ENCODE data around the gene PSMF1. TPM values are rescaled to one million over a fixed set of nuclear protein-coding genes. Genes with fewer than 3 reads are reported as not detected.

PSMF1 gene
- total RNA-seq, 1 donor from 2014 or later: 34.0 TPM

GRCh38 chr20:1185316-1185741 is 66.9 kb downstream of the PSMF1 start:
- peaks cover 11% of the 10 kb centered on the region for H3K4me1 Mint-ChIP-seq
- H3K4me3 Mint-ChIP-seq: no peak overlapping the region
- Histone ChIP-seq H2AFZ (replicated peaks) (peak overlapping the region; percentile 98), H3K27me3 (peaks cover 63% of the 10 kb centered on the region), H3K4me2 (peak overlapping the region; percentile 95), H4K20me1 (ENCODE audit: low read depth) (peaks cover 10% of the 10 kb centered on the region), H3K79me2 (ENCODE audit: low read depth) (no peaks in the 10 kb centered on the region), H3K4me3 (peak overlapping the region; percentile 75), H3K9ac (no peak overlapping the region), H3K4me1 (peaks cover 5% of the 10 kb centered on the region), H3K27ac (no peak overlapping the region), H3K9me3 (ENCODE audit: low read depth) (no peaks in the 10 kb centered on the region), H3F3A (ENCODE audit: low read depth) (peaks cover 6% of the 10 kb centered on the region), H3K36me3 (no peaks in the 10 kb centered on the region)
- DNase-seq (ENCODE audit: low spot score): peak; percentile 65
- H3K27me3 Mint-ChIP-seq (ENCODE audit: insufficient read depth, low read depth): peaks cover 26% of the 10 kb centered on the region
- H3K9me3 Mint-ChIP-seq: no peaks in the 10 kb centered on the region
- no peak overlapping the region for H3K27ac Mint-ChIP-seq
- peak; percentile 6 for TF ChIP-seq EZH2phosphoT487 (IDR thresholded peaks at IDR 0.05)
- no peak for TF ChIP-seq EZH2 (IDR thresholded peaks at IDR 0.05)
- TF ChIP-seq, protein P1, sequence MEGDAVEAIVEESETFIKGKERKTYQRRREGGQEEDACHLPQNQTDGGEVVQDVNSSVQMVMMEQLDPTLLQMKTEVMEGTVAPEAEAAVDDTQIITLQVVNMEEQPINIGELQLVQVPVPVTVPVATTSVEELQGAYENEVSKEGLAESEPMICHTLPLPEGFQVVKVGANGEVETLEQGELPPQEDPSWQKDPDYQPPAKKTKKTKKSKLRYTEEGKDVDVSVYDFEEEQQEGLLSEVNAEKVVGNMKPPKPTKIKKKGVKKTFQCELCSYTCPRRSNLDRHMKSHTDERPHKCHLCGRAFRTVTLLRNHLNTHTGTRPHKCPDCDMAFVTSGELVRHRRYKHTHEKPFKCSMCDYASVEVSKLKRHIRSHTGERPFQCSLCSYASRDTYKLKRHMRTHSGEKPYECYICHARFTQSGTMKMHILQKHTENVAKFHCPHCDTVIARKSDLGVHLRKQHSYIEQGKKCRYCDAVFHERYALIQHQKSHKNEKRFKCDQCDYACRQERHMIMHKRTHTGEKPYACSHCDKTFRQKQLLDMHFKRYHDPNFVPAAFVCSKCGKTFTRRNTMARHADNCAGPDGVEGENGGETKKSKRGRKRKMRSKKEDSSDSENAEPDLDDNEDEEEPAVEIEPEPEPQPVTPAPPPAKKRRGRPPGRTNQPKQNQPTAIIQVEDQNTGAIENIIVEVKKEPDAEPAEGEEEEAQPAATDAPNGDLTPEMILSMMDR (IDR thresholded peaks at IDR 0.05): no peak
- no peaks in the 10 kb centered on the region for H3K36me3 Mint-ChIP-seq

GRCh38 chr20:1185790-1186334 is 67.5 kb downstream of the PSMF1 start:
- DNase-seq (ENCODE audit: low spot score): peak; percentile 83
- peak overlapping the region; percentile 75 for H3K4me3 ChIP-seq
- peaks cover 6% of the 10 kb centered on the region for H3F3A ChIP-seq (ENCODE audit: low read depth)
- no peak overlapping the region for H3K27ac Mint-ChIP-seq
- no peaks in the 10 kb centered on the region for H3K36me3 Mint-ChIP-seq
- no peaks in the 10 kb centered on the region for H3K9me3 Mint-ChIP-seq
- H3K9me3 ChIP-seq (ENCODE audit: low read depth): no peaks in the 10 kb centered on the region
- no peak overlapping the region for H3K27ac ChIP-seq
- peaks cover 5% of the 10 kb centered on the region for H3K4me1 ChIP-seq
- no peaks in the 10 kb centered on the region for H3K36me3 ChIP-seq
- H3K27me3 ChIP-seq: peaks cover 68% of the 10 kb centered on the region
- H3K79me2 ChIP-seq (ENCODE audit: low read depth): no peaks in the 10 kb centered on the region
- H3K9ac ChIP-seq: no peak overlapping the region
- H3K4me2 ChIP-seq: peak overlapping the region; percentile 95
- TF ChIP-seq, protein P1 (IDR thresholded peaks at IDR 0.05): peak; percentile 75
- TF ChIP-seq EZH2 (IDR thresholded peaks at IDR 0.05): no peak
- H3K4me3 Mint-ChIP-seq: no peak overlapping the region
- peaks cover 26% of the 10 kb centered on the region for H3K27me3 Mint-ChIP-seq (ENCODE audit: insufficient read depth, low read depth)
- peaks cover 10% of the 10 kb centered on the region for H4K20me1 ChIP-seq (ENCODE audit: low read depth)
- H3K4me1 Mint-ChIP-seq: peaks cover 11% of the 10 kb centered on the region
- H2AFZ ChIP-seq (replicated peaks): peak overlapping the region; percentile 98

DNA sequence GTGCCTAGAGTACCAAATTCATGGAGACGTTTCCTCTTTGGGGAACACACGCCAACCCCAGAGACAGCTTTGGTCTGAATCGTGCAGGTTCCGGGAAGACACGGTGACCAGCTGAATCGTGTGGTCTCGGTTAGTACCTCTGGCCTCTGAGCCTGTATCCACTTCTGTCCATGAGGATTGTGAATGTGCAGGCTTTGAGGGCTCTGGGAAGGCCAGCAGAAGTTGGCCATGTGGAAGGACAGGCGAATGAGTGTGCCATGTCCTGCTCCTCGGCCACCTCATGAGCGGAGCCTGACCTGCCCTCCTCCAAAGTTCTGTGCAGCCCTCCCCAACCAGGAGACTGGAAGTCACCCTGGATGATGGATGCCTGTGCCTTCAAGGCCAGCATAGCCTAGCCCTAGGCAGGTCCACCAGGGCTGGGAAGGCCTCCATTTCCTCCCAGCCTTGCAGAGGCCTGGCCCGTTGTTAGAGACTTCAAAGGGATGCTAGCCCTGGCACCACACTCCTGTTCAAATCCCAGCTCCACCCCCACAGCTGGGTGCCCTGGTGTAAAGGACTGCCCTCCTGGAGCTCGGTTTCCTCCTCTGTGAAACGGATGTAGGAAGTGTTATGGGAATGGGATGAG is 68.1 kb downstream of the PSMF1 start:
- peaks cover 10% of the 10 kb centered on the region for H4K20me1 ChIP-seq (ENCODE audit: low read depth)
- no peak overlapping the region for H3K27ac Mint-ChIP-seq

More for the DNA sequence above, 68.1 kb downstream of the PSMF1 start:
- no peaks in the 10 kb centered on the region for H3K9me3 Mint-ChIP-seq
- H3K27me3 ChIP-seq: peaks cover 70% of the 10 kb centered on the region
- H2AFZ ChIP-seq (replicated peaks): no peak overlapping the region
- no peaks in the 10 kb centered on the region for H3K9me3 ChIP-seq (ENCODE audit: low read depth)
- H3K4me3 ChIP-seq: no peak overlapping the region
- H3K79me2 ChIP-seq (ENCODE audit: low read depth): no peaks in the 10 kb centered on the region
- no peaks in the 10 kb centered on the region for H3K36me3 ChIP-seq
- peaks cover 6% of the 10 kb centered on the region for H3F3A ChIP-seq (ENCODE audit: low read depth)
- no peak overlapping the region for H3K4me2 ChIP-seq
- no peak for DNase-seq (ENCODE audit: low spot score)
- peaks cover 27% of the 10 kb centered on the region for H3K27me3 Mint-ChIP-seq (ENCODE audit: insufficient read depth, low read depth)
- H3K4me1 Mint-ChIP-seq: peaks cover 11% of the 10 kb centered on the region
- no peak overlapping the region for H3K27ac ChIP-seq
- no peaks in the 10 kb centered on the region for H3K36me3 Mint-ChIP-seq
- no peak overlapping the region for H3K9ac ChIP-seq
- H3K4me1 ChIP-seq: peaks cover 5% of the 10 kb centered on the region
- TF ChIP-seq, protein P1 (IDR thresholded peaks at IDR 0.05): no peak
- no peak for TF ChIP-seq EZH2phosphoT487 (IDR thresholded peaks at IDR 0.05)
- no peak overlapping the region for H3K4me3 Mint-ChIP-seq
